Uterus (tissue), 2 donors: ENCODE measurements around the gene GPR142.

Source experiments
- CTCF ChIP-seq, 4 experiments: fragments of 200-600 bp in 2 of 4; fragments of 450-650 bp in 2 of 4; sonication (generic) in 2 of 4; IDR thresholded peaks; one replicate each; pipeline ENCODE4 v1.5.1; 2016 to 2019; ENCODE audit warnings: antibody characterized with exemption in 4 of 4, mild to moderate bottlenecking in 2 of 4, moderate library complexity in 1 of 4
- POLR2A ChIP-seq, 2 donors: fragments of 450-650 bp; IDR thresholded peaks; one replicate each; pipeline ENCODE4 v1.6.1; 2016; ENCODE audit warnings: antibody characterized with exemption in 2 of 2, mild to moderate bottlenecking in 1 of 2, moderate library complexity in 1 of 2

GRCh38 chr17:74343526-74344284, 23.6 kb upstream of the GPR142 start:
- TF ChIP-seq CTCF (IDR thresholded peaks at IDR 0.05) (no peak), POLR2A (IDR thresholded peaks at IDR 0.05) (no peak)
